ENCODE data around the gene HAUS1. TPM values are rescaled to one million over a fixed set of nuclear protein-coding genes. Genes with fewer than 3 reads are reported as not detected.
"Not testable (repeated sequence)": the region's sequence is repeated elsewhere in the genome, so short reads cannot be mapped to it uniquely, and the experiment has no call there.

The HAUS1 gene
- total and polyA plus RNA-seq, 3 donors from 2014 or later: 20.5 to 31.1 (median 25.0) TPM

DNA sequence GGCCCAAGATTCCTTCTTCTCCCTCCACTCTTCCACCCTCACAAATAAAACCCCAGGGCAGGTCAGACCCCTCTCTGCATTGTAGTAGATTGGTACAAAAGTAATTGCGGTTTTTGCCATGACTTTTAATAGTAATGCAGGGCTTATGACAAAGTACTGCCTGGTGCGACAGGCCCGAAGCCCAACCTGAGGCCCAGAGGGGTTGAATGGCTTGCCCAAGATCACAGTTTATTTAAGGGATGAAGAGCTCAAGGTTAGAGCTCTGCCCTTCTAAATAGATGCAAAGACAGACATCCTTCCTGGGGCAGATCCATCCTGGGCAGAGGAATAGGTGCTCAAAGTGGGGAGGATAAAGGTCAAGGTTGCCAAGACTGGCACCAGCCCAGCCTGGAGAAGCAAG is 31.2 kb upstream of the HAUS1 start:
- 54 to 72% methylated on average over 3 of the region's 3 CpGs for WGBS, 2 donors
- Histone ChIP-seq H3K9me3 (no peaks in the 10 kb centered on the region), H3K4me3 (no peak overlapping the region), H3K4me1 (peaks cover 9% of the 10 kb centered on the region), H3K36me3 (ENCODE audit: low read depth, missing control alignments) (no peaks in the 10 kb centered on the region), H3K27ac (no peak overlapping the region), H3K27me3 (no peaks in the 10 kb centered on the region)
- intact Hi-C loops (cut with DNase I; ENCODE audit: low total_unique reads): no loop called here
- TF ChIP-seq CTCF (IDR thresholded peaks at IDR 0.05) (no peak), POLR2A (IDR thresholded peaks at IDR 0.05) (no peak)
- no peak for DNase-seq

- Histone ChIP-seq H3K9me3 (no peaks in the 10 kb centered on the region), H3K4me1 (peaks cover 9% of the 10 kb centered on the region), H3K36me3 (ENCODE audit: low read depth, missing control alignments) (no peaks in the 10 kb centered on the region), H3K27me3 (no peaks in the 10 kb centered on the region), H3K4me3 (no peak overlapping the region), H3K27ac (no peak overlapping the region)
- DNase-seq: peak; percentile 63
- intact Hi-C loops (cut with DNase I; ENCODE audit: low total_unique reads): no loop called here
- TF ChIP-seq POLR2A (IDR thresholded peaks at IDR 0.05): no peak
- peak; percentile 38 to 62 (median 56) for TF ChIP-seq CTCF (IDR thresholded peaks at IDR 0.05)
- WGBS, 2 donors: 33 to 35% methylated on average over 9 of the region's 9 CpGs
Measured at GRCh38 chr18:46073474-46074331, 30.5 kb upstream of the HAUS1 start.

DNA sequence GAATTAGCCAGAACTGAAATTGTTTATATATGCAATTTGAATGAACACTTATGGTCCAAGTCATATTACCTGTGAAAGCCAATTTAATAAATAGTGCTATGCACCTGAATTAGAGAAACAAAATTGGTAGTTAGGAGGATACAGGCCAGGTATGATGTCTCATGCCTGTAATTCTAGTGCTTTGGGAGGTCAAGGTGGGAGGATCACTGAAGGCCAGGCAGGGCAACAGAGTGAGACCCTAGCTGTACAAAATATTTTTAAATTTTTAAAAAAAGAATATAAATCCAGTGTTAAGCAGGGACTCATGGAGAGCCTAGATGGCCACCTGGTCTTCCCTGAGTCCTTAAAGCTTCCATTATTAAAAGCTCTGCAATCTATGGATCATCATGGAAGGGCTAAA is 24.8 kb upstream of the HAUS1 start:
- no peaks in the 10 kb centered on the region for H3K9me3 ChIP-seq
- H3K27ac ChIP-seq: no peak overlapping the region
- H3K36me3 ChIP-seq (ENCODE audit: low read depth, missing control alignments): no peaks in the 10 kb centered on the region
- no peaks in the 10 kb centered on the region for H3K27me3 ChIP-seq
- intact Hi-C loops (cut with DNase I; ENCODE audit: low total_unique reads): no loop called here
- H3K4me1 ChIP-seq: peaks cover 3% of the 10 kb centered on the region
- no peak for DNase-seq
- TF ChIP-seq CTCF (IDR thresholded peaks at IDR 0.05): no peak
- H3K4me3 ChIP-seq: no peak overlapping the region

DNA sequence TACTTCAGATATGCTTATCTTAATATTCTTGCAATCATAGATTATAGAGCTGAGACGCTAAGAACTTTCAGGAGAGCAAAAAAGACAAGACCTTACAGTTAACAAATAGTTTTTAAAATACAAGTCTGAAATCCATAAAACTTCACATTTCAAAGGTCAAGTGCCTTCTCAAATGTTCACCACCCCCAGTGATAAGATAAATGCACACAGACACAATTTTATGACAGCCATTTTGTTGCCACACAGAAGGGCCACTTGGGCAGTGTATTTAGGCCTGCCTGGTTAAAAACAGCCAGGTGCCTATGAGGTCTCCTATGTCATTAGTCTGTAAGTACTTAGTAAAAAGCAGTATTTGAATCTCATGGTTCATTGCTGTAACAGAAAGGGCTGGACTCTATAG is 24.0 kb upstream of the HAUS1 start:
- peaks cover 3% of the 10 kb centered on the region for H3K4me1 ChIP-seq
- H3K4me3 ChIP-seq: no peak overlapping the region
- 66 to 67% methylated on average over 1 of the region's 1 CpG for WGBS, 2 donors
- no peaks in the 10 kb centered on the region for H3K9me3 ChIP-seq
- intact Hi-C loops (cut with DNase I; ENCODE audit: low total_unique reads): no loop called here
- no peaks in the 10 kb centered on the region for H3K36me3 ChIP-seq (ENCODE audit: low read depth, missing control alignments)
- H3K27ac ChIP-seq: no peak overlapping the region
- TF ChIP-seq POLR2A (IDR thresholded peaks at IDR 0.05): no peak
- no peak for TF ChIP-seq CTCF (IDR thresholded peaks at IDR 0.05)
- no peaks in the 10 kb centered on the region for H3K27me3 ChIP-seq
- no peak for DNase-seq

GRCh38 chr18:46084431-46084830 is 19.8 kb upstream of the HAUS1 start:
- no peaks in the 10 kb centered on the region for H3K36me3 ChIP-seq (ENCODE audit: low read depth, missing control alignments)
- intact Hi-C loops (cut with DNase I; ENCODE audit: low total_unique reads): no loop called here
- WGBS, 2 donors: 66 to 68% methylated on average over 2 of the region's 2 CpGs

GRCh38 chr18:46088501-46088900 is 15.7 kb upstream of the HAUS1 start:
- 57 to 72% methylated on average over 6 to 8 of the region's 8 CpGs for WGBS, 2 donors
- H3K27me3 ChIP-seq; H3K4me3 ChIP-seq; DNase-seq; H3K4me1 ChIP-seq; intact Hi-C loops (cut with DNase I; ENCODE audit: low total_unique reads); H3K9me3 ChIP-seq; H3K36me3 ChIP-seq (ENCODE audit: low read depth, missing control alignments); H3K27ac ChIP-seq: not testable (repeated sequence)

More at GRCh38 chr18:46084431-46084830, 19.8 kb upstream of the HAUS1 start:
- no peak for DNase-seq
- no peaks in the 10 kb centered on the region for H3K9me3 ChIP-seq
- H3K4me3 ChIP-seq: no peak overlapping the region
- no peaks in the 10 kb centered on the region for H3K27me3 ChIP-seq
- H3K4me1 ChIP-seq: peaks cover 3% of the 10 kb centered on the region
- TF ChIP-seq CTCF (IDR thresholded peaks at IDR 0.05) (no peak), POLR2A (IDR thresholded peaks at IDR 0.05) (no peak)
- no peak overlapping the region for H3K27ac ChIP-seq
